NCI-H1436 (cell line): ENCODE data around the gene ALG9.
"Not testable (repeated sequence)": the region's sequence is repeated elsewhere in the genome, so short reads cannot be mapped to it uniquely, and the experiment has no call there.

Experiments
- DNase-seq: peaks from one replicate; lab custom pipeline; 2025; lab: John Stamatoyannopoulos, UW

The ALG9 gene

DNA sequence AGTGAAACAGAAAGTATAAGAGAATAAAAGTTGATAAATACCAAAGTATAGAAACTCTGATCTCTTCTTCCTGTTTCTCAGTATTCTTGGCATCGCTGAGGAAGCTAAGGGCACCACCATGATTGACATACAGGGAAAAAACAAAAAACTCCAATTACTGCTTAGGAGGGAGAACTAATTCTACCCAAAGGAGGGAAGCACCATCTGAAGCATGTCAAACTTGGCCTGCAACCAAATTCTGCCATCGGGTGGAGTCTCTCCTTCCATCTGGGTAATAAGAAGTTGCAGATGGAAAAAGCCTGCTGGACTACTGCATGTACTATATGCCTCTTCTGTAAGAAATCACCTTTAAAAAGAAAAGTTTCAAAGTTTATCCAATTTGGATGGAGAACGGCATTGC lies 74.7 kb downstream of the ALG9 start:
- DNase-seq: no peak

DNA sequence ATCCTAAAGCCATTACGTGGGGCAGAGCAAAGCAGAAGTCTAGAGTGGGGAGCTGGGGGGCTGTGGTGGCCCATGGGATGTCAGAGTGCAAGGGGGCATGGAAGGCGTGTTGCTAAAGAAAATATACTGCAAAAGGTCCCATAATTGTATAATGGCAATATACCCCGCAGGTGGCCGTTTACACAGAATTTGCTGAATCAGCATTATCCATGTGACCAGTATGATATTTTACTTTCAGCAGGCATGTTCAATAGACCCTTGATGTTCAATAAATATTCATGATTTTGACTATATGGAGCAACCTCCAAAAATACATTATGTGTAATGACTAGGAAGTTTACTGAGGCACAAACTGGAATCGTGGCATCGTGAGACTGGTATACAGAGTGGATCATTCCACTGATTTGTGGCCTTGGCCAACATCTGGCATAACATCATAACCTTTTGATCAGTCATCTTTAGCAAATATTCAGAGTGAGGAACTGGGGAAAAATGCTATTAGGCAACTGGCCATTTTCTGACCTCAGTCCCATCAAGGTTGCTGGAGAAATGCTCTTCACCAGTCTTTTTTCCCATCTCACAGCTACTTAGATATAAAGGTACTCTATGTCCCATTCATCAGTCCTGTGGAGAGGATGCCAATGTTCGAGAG lies 75.9 kb downstream of the ALG9 start:
- DNase-seq: no peak

DNA sequence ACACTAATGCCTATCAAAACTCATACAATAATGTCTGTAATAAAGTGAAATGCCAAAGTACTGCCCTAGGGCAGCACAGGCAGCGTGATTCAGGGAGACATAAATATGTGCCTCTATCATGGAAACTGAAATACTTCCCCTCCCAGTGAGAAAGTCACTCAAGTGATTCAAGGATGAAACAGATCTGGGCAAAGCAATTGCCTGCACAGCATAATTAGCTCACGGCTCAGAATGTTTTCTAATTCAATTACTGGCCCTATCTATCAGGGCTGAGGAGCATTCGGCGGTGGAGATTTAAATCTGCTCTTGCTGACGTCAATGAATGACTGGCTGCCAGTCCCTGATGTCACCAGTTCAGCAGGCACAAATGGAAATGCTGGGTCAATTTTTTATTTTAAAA lies 77.5 kb downstream of the ALG9 start:
- peak; percentile 1 for DNase-seq

DNA sequence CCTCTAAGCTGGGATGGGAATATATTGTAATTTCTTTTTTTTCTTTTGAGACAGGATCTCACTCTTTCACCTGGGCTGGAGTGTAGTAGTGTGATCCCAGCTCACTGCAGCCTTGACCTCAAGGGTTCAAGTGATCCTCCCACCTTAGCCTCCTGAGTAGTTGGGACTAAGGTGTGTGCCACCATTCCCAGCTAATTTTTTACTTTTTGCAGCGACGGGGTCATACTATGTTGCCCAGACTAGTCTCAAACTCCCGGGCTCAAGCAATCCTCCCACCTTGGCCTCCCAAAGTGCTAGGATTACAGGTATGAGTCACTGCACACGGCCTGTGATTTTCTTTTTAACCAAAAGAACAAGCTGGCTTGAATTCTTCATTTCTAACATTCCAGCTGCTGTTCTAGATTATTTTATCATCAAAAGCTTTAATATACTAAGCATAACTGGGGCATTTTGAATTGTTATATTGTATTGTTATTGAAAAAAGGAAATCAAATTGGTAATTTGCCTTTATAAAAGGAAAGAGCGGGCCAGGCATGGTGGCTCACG lies 78.4 kb downstream of the ALG9 start:
- no peak for DNase-seq

DNA sequence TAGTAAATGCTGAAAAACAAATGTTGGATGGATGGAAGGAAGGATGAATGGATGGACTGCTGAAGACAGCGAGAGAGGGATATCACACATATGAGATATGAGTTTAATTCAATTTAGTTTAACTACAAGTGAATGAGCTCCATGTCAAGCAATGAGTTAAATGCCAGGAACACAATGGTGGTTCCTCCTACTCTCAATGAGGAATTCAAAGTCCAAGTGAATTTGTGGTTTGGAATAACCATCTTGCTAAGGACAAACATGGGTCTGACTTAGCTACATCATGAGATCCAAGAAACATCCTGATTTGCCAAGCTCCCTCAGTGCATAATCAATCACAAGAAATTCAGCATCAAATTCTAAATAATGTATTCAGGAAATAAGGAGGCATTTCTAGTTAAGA lies 79.1 kb downstream of the ALG9 start:
- DNase-seq: no peak

DNA sequence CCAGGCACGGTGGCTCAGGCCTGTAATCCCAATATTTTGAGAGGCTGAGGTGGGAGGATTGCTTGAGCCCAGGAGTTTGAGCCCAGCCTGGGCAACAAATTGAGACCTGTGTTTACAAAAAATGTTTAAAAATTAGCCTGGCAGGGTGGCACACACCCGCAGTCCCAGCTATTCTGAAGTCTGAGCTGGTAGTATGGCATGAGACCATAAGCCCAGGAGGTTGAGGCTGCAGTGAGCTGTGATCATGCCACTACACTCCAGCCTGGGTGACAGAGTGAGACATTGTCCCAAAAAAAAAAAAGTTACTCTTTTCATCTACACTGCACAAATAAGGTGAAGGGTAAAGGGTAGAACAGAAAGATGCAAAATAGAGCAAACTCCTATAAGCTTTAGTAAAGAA lies 82.9 kb downstream of the ALG9 start:
- DNase-seq: no peak

DNA sequence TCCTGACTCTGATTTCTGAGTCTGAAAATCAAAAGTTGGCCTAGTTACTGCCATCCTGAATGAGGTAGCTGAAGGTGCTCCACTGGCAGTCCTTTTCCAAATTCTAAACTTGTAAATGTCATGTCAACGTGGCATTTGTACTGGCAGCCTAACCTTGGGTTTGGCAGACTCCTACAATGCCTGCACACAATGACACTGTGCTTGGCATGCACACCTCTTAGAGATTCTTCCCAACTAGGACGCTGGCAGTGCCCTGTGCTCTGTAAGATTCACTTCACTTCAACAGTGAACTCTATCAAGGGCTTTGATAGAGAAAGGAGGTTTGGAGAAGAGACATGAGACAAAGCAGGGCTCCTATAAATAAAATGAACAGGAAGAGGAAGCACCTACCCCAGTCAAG lies 83.3 kb downstream of the ALG9 start:
- DNase-seq: no peak

DNA sequence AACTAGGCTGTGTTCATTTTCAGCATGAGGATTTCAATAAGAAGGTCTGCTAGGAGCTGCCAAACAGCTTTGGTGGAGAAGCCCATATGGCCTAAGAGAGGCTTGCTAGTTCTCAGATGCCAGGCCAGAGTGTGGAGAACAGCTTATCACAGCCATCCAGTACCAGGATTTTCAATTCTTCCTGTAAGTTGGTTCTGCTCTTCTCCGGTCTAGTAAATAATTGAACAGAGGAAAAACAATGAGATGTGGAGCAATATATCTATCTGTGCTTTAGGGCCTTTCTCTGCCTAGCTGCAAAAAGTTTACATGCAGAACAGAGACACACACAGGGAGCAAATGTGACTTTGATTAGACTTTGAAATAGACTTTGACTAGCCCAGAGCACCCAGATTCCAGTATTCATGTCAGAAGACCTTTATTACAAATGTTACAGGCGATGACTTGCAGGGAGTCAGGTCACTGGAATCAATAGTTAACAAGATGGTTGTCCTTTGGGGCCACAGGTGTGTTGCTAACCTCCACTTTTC lies 85.4 kb downstream of the ALG9 start:
- no peak for DNase-seq

DNA sequence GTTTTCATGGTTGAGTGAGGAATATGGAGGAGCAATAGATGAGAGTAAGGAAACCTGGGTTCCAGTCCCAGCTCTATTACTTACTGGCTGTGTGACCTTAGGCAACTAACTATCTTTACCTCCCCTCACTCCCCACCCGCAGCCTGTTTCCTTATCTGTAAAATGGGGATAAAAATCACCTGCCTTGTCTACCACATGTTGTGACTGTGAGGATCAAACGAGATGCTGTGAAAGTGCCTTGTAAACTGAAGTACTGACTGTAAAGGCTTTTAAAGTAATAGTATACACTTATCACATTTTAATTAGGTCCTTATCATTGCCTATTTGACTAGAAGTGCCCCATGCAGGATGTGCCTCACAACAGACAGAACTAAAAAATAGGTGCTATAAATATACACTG lies 86.3 kb downstream of the ALG9 start:
- DNase-seq: no peak

DNA sequence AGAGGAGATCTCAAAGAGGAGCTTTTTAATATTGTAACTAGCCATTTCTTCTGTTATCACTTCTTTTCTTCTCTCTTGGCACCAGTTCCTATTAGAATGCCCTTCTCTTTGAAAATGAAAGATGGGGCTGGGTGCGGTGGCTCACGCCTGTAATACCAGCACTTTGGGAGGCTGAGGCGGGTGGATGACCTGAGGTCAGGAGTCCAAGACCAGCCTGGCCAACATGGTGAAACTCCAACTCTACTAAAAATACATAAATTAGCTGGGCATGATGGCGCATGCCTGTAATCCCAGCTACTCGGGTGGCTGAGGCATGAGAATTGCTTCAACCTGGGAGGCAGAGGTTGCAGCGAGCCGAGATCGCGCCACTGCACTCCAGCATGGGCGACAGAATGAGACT lies 87.1 kb downstream of the ALG9 start:
- not testable (repeated sequence) for DNase-seq

DNA sequence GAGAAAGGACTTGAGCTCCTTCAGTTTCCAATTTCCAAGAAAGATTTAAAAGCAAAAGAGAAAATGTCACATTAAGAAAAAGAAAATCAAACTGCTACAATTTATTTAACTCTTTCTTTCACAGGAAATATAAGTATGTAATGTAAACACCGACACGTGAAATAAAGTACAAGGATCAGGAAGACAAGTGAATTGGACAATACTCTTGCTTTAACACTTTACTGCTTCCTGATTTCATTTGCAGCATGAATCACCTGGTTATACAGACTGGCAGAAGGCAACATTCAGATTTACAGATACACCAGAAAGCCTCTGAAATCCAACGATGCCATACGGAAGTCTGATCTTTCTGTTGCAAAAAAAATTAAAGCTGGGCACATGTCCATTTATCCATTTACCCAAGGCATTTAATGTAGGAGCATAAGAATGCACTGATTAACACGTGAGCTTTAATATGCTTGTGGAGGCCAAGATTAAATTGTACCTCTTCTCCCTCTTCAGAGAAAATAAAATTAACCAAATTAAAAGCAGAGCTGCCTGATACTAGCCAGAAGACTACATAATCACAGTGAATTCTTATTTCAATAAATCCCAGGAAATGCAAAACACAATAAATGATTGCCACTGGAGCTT lies 89.2 kb downstream of the ALG9 start:
- no peak for DNase-seq

DNA sequence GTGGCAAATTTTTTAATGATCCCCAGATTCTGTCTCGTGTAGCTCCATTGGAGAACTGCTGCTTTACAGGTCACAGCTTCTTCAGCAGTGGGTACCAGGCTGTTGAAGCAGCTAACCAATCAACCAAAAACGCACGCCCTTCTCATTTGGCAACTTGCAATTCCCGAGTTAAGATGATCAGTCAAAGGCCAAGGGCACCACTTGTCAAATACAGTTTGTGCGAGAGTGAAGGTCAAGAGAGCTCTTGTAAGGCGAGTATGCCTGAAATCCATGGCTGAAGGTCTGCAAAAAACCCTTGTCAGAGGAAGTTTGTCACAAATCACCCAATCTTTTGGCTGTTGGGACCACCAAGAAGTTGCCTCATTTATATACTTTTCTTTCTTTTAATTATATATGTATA lies 92.3 kb downstream of the ALG9 start:
- DNase-seq: no peak

DNA sequence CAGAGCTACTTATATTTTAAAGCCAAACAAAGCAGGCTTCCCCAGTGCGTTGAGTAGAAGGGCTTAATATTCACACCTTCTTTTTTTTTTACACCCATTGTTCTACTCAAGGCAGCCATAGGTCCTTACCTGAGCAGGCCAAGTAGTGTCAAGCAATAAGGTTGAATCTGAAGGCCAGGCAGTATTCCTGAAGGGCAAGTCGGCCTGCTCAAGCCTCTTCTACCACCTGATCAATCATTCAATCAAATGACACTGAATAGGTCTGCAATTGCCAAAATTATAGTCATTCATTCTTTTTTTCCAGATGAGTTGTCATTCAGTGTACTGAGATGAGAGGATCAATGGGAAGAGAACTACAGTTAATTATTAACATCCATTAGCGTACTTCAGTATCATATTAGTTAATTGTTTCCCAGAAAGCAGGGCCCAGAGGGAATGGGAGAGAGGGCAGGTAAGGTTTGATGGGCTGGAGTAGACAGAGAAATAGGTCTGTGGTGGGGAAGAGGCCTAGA lies 93.3 kb downstream of the ALG9 start:
- DNase-seq: no peak

DNA sequence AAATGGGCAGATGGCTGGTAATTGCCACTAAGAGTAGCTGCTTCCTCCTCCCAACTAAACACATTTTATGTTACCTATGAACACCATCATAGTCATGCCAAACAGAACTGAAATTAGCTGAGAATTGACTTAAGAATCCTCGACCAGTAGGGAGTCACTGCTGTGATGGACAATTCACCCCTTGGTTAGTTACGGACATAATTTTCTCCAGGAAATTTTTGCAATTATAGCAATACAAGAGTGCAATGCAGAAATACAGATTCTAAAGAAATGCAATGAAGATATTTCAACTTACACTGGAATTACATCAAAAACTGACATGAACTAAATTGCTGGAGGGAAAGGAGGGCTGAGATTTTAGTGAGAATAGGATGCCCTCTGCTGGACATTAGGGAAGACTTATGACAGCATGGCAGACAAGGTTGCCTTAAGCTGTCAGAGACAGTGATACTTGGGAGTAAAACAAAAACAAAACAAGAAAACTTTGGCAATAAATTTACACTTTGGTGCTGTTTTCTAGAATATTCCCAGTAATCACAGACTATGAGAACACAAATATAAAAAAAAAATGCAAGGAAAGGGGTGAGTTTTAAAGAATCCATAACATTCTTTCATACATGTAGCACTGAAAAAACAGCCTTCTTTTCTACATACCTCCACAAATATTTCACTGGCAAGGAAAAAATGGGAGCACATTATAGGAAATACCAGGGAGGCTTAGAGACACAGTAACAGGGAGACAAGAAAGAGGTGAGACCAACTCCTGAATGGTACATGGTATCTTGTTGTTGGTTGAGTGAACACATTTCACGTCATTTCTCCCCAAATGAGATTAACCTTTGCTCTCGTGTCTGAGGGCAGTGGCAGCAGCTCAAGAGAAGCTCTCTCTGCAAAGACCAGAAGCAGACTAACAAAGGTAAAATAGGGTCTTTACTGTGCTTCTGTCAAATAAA lies 94.0 kb downstream of the ALG9 start:
- DNase-seq: peak; percentile 64

DNA sequence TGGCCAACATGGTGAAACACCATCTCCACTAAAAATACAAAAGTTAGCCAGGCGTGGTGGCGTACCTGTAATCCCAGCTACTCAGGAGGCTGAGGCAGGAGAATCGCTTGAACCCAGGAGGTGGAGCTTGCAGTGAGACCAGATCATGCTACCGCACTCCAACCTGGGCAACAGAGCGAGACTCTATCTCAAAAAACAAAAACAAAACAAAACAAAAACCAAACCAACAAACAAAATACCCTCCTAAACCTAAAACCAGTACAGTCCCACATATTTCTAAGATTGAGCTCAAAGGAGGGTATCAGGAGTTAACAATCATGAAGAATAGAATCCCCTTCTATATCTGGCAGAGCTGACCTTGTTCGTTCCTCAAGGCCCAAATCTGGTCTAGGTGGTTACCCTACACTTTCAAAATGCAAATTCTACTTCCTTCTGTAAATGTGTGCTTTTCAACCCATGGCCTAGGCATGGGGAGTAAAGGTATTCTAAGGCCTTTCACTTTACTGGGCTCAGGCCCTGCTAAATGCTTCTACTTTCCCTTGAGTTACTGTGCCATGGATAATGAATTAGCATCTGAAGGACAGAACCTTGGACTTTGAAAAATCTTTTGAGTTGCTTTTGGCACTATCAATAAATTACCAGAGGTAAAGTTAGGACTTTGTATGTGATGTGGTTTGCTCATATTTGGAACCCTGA lies 94.8 kb downstream of the ALG9 start:
- DNase-seq: no peak

DNA sequence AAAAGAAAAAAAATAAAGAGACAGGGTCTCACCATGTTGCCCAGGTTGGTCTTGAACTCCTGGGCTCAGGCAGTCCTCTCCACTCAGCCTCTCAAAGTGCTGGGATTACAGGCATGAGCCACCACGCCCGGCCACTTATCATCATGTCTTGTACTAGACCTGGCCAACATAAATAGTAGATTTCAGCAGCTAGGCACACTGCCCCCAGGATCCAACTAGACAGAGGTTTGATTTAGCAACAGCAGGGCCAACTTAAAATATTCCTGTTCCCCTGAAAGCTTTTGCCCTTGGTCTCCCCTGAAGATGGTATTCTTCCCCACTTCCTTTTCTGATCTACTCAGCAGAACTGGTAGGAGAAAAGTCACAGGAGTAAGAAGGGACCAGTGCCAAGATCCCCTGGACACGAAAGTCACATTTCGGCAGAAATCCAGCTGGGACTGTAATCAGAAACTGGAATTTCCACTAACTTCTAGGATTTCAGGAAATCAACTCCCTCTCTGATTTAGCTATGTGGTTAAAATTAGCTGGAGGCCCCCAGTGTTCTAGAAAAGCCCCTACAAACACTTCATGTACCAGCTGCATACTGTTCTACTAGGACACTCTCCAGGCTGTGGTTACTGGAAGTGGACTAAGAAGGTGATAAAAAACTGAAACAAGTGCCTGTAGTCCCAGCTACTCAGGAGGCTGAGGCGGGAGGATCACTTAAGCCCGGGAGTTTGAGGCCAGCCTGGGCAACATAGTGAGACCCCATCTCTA lies 96.2 kb downstream of the ALG9 start:
- DNase-seq: no peak

DNA sequence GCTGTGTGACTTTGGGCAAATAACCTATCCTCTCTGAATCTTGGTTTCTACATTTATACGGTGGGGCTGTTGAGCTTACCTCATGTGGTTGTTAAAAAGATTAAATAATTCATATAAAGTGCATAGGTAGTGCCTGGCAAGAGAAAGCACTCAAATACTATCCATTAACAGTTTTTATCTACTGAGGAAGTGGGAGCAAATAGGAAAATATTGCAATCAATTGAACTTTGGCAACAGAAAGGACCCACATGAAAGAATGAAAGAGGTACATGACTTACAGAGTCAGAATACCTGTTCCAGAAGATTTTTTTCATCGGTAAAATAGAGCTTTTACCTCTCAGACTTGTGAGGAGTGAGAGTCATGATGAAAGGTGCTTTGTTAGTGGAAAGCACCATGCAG lies 98.8 kb downstream of the ALG9 start:
- DNase-seq: no peak

DNA sequence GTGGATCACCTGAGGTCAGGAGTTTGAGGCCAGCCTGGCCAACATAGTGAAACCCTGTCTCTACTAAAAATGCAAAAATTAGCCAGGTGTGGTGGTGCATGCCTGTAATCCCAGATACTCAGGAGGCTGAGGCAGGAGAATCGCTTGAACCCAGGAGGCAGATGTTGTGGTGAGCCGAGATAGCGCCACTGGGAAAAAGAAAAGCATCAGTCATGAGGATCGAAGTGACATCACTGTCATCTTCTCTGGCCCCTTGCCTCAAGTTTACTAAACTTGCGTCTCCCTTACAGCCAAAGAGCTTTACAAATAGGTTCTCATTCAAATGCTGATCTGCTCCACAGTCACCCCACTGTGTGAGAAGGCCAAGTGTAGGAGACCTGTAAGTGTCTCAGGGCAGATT lies 100.2 kb downstream of the ALG9 start:
- DNase-seq: not testable (repeated sequence)

DNA sequence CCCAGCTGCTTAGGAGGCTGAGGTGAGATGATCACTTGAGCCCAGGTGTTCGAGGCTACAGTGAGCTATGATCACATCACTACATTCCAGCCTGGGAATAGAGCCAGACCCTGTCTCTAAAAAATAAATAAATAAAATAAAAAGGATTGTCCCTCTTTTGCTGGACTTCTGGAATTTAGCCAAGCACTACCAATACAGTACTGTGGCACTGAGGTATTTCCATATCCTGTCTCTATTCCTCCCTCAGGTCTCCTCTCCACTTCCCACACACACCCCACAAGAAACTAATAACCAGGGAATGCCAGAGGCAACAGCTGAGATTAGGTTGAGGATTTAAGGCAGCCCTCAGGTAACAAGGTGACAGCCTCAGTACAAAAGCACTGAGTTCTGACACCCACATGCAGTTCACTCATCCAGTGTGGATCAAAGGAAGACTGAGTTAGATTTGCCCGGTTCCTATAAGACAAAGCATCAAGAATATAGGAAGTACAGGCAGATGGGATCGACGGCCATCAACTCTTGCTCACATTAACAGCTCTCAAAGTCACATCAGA lies 100.7 kb downstream of the ALG9 start:
- DNase-seq: no peak

DNA sequence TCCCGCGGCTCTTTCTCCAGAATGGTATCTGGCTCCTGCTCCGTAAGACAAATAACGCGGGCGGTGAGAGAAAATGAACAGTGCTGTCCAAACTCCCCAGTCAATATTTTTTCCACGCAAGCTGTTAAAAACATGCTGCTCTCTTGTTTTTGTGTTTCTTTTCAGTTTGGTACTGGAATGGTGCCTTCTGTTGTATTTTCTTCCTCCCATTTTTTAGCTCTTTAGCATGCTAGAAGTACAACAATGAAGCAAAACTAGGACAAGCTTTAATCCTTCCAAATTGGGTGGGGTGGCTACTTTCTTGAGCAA lies 104.6 kb downstream of the ALG9 start:
- DNase-seq: no peak
